Activated CD4-positive, alpha-beta T cell treated with anti-CD3 and anti-CD28 coated beads, Interleukin-2, amount 10 ng/mL, durations not matched to agents 7 days and 5 days (primary cell): Measurements from ENCODE around the gene CFAP157. TPM values are rescaled to one million over a fixed set of nuclear protein-coding genes. Genes with fewer than 3 reads are reported as not detected.

Experiments
- CTCF ChIA-PET: fragments of 350-600 bp; sonication (Branson Sonifier 250); formaldehyde crosslinking; loops from one replicate; lab custom pipeline; 2021; ENCODE audit warnings: antibody characterized with exemption; lab: Charles Lee
- POLR2A ChIA-PET: fragments of 350-600 bp; sonication (Branson Sonifier 250); formaldehyde crosslinking; loops from one replicate; lab custom pipeline; 2021; ENCODE audit warnings: antibody characterized with exemption; lab: Charles Lee
- DNase-seq: peaks from one replicate; pipeline ENCODE4 v3.0.0-alpha.2; 2020
- H3K27ac Mint-ChIP-seq: one replicate; pipeline ENCODE4 v1.8.0; 2021; ENCODE audit warnings: mild to moderate bottlenecking, moderate library complexity, mixed read lengths
- H3K27me3 Mint-ChIP-seq: one replicate; pipeline ENCODE4 v1.8.0; 2021; ENCODE audit warnings: mixed read lengths
- H3K36me3 Mint-ChIP-seq: one replicate; pipeline ENCODE4 v1.8.0; 2021; ENCODE audit warnings: low read depth, mixed read lengths
- H3K4me1 Mint-ChIP-seq: one replicate; pipeline ENCODE4 v1.8.0; 2021; ENCODE audit warnings: mixed read lengths
- H3K4me3 Mint-ChIP-seq: one replicate; pipeline ENCODE4 v1.8.0; 2021; ENCODE audit warnings: mild to moderate bottlenecking, moderate library complexity, mixed read lengths
- H3K9me3 Mint-ChIP-seq: one replicate; pipeline ENCODE4 v1.8.0; 2021; ENCODE audit warnings: mixed read lengths
- total RNA-seq, 2 experiments: library from RNA; stranded (reverse); gene quantifications; one replicate each; pipeline ENCODE4 v1.2.3, GENCODE V29; 2021

The CFAP157 gene
- total RNA-seq, 2 experiments from 2014 or later: not detected

DNA sequence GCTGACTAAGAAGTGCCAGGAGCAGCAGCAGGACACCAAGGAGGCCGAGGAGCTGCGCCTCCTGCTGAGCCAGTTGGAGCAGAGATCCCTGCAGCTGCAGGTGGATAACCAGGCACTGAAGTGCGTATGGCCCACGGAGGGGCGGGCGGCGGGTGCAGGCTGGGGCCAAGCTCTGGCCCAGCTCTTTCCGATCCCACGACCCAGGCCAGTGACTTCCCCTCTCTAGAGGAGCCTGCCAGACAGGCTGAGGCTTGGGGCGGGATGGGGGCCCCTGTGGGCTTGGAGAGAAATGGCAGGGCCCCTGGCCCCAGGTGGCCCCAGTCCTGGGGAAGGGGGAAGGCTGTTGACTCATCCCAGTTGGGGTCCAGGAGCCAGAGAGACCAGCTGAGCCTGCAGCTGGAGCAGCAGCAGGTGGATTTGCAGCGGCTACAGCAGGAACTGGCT lies 5.1 kb downstream of the CFAP157 start:
- Mint-ChIP-seq H3K27me3 (no peaks in the 10 kb centered on the region), H3K4me1 (peaks cover 34% of the 10 kb centered on the region), H3K36me3 (peaks cover 2% of the 10 kb centered on the region), H3K9me3 (peaks cover 3% of the 10 kb centered on the region), H3K4me3 (no peak overlapping the region), H3K27ac (no peak overlapping the region)
- POLR2A ChIA-PET: no interaction called here
- no peak for DNase-seq
- CTCF ChIA-PET: interaction anchor here (0.9 to 1.8 kb wide), 4 partner anchors 15 to 158 kb away, joined by 3 to 7 read pairs (median 4); partner anchors contain the start of gene TOR2A

DNA sequence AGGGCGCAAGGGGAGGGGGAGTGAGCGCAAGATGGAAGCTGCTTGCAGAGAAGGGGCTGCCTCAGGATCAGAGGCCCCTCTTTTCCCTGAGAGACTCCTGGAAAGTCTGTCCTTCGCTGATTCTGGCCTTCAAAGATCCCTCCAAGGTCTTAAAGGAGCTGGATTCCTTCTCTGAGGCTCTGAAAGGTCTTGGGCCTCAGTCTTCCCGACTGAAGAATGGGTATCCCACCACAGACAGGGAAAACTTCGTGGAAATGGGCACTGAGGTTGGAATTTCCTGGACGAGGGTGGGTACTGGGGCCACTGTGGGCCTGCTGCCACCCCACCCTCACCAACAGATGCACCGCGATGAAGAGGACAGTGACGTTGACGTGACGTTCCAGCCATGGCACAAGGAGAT lies 5.6 kb downstream of the CFAP157 start:
- H3K36me3 Mint-ChIP-seq: peaks cover 2% of the 10 kb centered on the region
- peaks cover 3% of the 10 kb centered on the region for H3K9me3 Mint-ChIP-seq
- ChIA-PET CTCF (interaction anchor here (0.5 to 1.8 kb wide), 7 partner anchors 14 to 446 kb away, joined by 3 to 7 read pairs (median 3); partner anchors contain the start of gene TOR2A), POLR2A (no interaction called here)
- H3K4me1 Mint-ChIP-seq: peaks cover 34% of the 10 kb centered on the region
- no peak overlapping the region for H3K4me3 Mint-ChIP-seq
- no peak for DNase-seq
- no peaks in the 10 kb centered on the region for H3K27me3 Mint-ChIP-seq
- no peak overlapping the region for H3K27ac Mint-ChIP-seq

DNA sequence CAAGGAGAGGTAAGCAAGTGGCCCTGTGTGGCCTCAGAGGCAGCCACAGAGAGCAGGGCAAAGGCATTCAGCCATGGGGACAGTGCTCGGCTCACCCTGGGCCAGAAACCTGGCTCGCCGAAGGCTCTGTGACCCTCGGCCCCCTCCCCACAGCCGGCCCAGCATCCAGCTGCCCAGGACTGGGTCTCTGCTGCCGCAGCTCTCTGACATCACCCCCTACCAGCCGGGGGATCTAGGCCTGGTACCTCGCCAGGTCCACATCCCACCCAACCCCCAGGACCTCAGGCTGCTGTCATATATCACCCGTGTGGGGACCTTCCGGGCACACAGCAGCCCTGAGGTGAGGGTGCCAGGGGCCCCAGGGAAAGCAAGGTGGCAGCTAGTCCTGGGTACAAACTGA lies 6.1 kb downstream of the CFAP157 start:
- CTCF ChIA-PET: interaction anchor here (0.5 to 1.6 kb wide), 5 partner anchors 14 to 445 kb away, joined by 3 to 4 read pairs (median 3); no protein-coding TSS in a partner anchor

DNA sequence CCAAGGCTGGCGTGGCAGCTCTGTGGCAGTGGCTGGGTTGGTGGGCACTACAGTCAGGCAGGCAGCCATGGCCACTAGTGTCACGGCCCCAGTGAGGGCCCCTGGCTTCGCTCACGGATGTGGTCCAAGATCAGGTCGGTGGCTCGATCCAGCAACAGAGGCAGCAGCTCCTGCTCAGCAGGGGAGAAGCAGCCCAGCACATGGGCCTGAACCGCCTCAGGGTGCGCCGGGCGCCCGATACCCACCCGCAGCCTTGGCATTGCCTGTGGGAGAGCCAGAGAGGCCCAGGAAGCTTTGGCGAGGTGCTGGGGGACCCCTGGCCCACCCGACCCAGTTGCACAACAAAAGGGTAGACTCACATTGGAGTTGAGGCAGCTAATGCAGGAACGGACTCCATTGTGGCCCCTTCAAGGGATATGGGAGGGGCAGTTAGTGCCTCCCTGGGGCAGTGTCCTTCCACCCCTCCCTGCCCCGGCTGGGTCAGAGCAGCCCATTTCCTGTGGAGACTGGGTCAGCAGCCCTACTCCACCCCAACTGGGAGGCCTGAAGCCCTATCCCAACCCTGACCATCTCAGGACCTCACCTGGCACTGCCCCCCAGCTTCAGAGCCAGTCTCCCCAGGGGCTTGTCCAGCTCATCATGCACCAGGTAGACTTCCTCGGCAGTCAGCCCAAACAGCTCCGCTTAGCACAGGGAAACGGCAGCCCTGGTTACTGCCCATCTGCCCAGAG lies 7.4 kb downstream of the CFAP157 start:
- ChIA-PET CTCF (interaction anchor here (1.6 to 3.6 kb wide), 6 partner anchors 9 to 207 kb away, joined by 3 to 31 read pairs (median 5); partner anchors contain the start of gene TOR2A), POLR2A (no interaction called here)
- Mint-ChIP-seq H3K4me1 (peaks cover 29% of the 10 kb centered on the region), H3K27ac (peak overlapping the region; percentile 31), H3K9me3 (no peaks in the 10 kb centered on the region), H3K27me3 (no peaks in the 10 kb centered on the region), H3K36me3 (peaks cover 2% of the 10 kb centered on the region), H3K4me3 (peak overlapping the region; percentile 63)
- no peak for DNase-seq

More for the DNA sequence above, 6.1 kb downstream of the CFAP157 start:
- H3K9me3 Mint-ChIP-seq: peaks cover 3% of the 10 kb centered on the region
- H3K4me3 Mint-ChIP-seq: no peak overlapping the region
- no peak for DNase-seq
- no peaks in the 10 kb centered on the region for H3K27me3 Mint-ChIP-seq
- POLR2A ChIA-PET: no interaction called here
- peaks cover 2% of the 10 kb centered on the region for H3K36me3 Mint-ChIP-seq
- peaks cover 29% of the 10 kb centered on the region for H3K4me1 Mint-ChIP-seq
- no peak overlapping the region for H3K27ac Mint-ChIP-seq

DNA sequence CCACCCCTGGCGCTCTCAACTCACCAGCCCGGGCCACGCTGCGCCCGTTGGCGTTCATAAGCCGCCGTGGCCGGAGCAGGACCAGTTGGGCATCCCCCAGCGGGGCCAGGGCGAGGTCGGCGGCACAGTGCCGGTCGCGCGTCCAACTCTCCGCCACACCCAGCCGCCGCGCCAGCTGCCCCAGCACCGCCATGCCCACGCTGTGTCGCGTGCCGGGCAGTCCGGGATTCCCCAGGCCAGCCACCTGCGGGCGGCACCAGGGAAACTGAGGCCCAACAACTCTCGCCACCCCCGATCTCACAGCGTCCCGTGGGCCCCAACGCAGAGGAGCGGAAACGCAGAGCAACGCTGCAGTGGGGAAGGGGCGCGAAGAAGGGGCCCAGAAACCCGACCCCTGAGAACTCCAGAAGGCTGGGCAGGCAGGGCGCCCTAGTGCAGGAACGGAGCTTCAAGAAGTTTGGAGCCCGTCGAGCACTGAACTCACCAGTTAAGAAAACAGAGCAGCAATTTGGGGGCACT lies 8.2 kb downstream of the CFAP157 start:
- Mint-ChIP-seq H3K4me3 (peak overlapping the region; percentile 90), H3K27me3 (no peaks in the 10 kb centered on the region), H3K4me1 (peaks cover 38% of the 10 kb centered on the region), H3K27ac (peak overlapping the region; percentile 88), H3K36me3 (peaks cover 2% of the 10 kb centered on the region), H3K9me3 (no peaks in the 10 kb centered on the region)
- ChIA-PET POLR2A (no interaction called here), CTCF (interaction anchor here (0.5 to 3.6 kb wide), 6 partner anchors 10 to 155 kb away, joined by 3 to 31 read pairs (median 6); partner anchors contain the start of gene TOR2A)
- DNase-seq: peak; percentile 21

DNA sequence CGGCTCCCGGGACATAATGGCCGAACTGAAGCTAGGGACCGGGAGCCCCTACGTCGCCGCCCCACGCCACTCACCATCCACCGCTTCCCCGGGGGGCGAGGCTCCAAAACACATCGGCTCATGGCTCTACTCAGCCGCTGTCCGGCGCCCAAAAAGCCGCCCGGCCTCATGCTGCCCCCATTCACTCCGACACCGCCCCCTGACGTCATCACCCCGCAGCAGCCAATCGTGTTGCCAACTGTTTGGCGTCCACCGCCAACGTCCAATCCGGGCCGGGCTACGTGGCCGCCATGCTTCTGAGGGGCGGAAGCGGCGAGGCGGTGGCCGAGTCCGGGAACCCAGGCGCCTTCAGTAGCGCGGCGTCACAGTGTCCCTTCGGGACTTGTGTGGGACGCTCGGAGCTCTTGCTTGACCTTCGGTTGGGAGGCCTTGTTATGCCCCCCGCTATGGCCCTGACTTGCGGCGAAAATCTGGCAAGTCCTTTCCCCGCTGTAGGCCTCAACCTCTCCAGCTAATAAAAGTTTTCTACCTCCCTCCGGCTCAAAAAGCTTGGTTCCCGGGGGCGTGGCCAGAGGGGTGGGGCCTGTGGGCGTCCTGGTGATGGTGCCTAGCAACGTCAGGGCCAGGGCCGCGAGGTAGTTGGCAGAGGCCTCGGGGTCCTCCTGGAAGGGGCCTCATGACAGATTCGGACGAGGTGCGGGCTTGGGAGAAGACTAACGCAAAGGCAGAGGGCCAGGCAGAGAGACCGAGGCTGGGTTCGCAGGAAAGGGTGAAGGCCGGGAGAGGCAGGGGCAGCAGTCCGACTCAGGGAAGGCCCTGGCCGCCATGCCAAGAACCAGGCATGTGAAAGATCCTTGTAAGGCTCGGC lies 8.9 kb downstream of the CFAP157 start, which contains the start of the genes PTRH1 and TTC16:
TSS of gene PTRH1 (minus strand) at position 194 of the 868 bp plus-strand sequence. CDS start at position 170, 24 bp downstream.
TSS of gene TTC16 (plus strand) at position 610 of the 868 bp plus-strand sequence. CDS start at position 677, 67 bp downstream.
- DNase-seq: peak; percentile 98
- Mint-ChIP-seq H3K36me3 (peaks cover 2% of the 10 kb centered on the region), H3K4me3 (peak within 1 kb of the TSS; percentile 90), H3K27me3 (no peaks in the 10 kb centered on the region), H3K9me3 (no peaks in the 10 kb centered on the region), H3K27ac (peak within 1 kb of the TSS; percentile 88), H3K4me1 (peaks cover 36% of the 10 kb centered on the region)
- ChIA-PET POLR2A (no interaction called here), CTCF (interaction anchor here (0.5 to 3.6 kb wide), 6 partner anchors 10 to 206 kb away, joined by 3 to 31 read pairs (median 6); partner anchors contain the start of gene TOR2A)

DNA sequence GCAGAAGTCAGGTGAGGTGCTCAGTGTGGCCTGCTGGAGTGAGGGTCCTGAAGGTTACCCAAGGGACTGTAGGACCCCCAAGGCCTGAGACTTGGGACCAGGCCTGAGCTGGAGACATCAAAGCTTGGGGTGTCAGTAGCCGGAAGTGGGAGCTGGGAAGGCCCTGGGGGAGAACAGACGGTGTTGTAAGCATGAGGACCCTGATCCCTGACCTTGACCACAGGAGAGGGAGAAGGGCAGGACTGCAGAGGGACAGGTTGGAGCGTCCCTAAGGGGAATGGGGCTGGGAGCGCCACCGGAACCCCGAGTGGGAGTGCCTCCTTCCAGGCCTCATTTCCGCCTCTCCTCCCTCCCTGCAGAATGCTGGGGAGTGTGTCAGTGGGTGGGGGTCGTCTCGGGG lies 9.6 kb downstream of the CFAP157 start:
- Mint-ChIP-seq H3K4me1 (peaks cover 33% of the 10 kb centered on the region), H3K36me3 (peaks cover 2% of the 10 kb centered on the region), H3K9me3 (no peaks in the 10 kb centered on the region), H3K4me3 (peak overlapping the region; percentile 90), H3K27ac (peak overlapping the region; percentile 88), H3K27me3 (no peaks in the 10 kb centered on the region)
- DNase-seq: no peak
- ChIA-PET POLR2A (no interaction called here), CTCF (interaction anchor here (1.1 to 3.6 kb wide), 4 partner anchors 10 to 205 kb away, joined by 3 to 31 read pairs (median 6); partner anchors contain the start of gene TOR2A)

DNA sequence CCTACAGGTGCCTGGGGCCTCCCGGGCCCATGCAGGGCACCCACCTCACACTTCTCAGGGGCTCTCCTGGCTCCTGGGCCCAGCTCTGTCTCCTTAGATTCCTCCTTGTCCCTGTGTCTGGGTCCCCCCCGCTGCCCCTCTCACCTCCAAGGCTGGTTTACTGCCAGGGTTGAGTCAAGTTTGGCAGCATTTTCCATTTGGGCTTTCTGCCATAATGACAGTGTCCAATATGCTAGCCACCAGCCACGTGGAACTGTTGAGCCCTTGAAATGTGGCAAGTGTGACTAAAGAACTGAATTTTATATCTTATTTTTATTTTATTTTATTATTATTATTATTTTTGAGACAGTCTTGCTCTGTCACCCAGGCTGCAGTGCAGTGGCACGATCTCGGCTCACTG lies 11.0 kb downstream of the CFAP157 start:
- no peak for DNase-seq
- CTCF ChIA-PET: interaction anchor here (1.0 to 2.5 kb wide), 2 partner anchors 8 to 152 kb away, joined by 3 to 5 read pairs; no protein-coding TSS in a partner anchor
- H3K4me1 Mint-ChIP-seq: peaks cover 30% of the 10 kb centered on the region
- H3K9me3 Mint-ChIP-seq: no peaks in the 10 kb centered on the region
- peaks cover 2% of the 10 kb centered on the region for H3K36me3 Mint-ChIP-seq
- no peaks in the 10 kb centered on the region for H3K27me3 Mint-ChIP-seq
- no peak overlapping the region for H3K27ac Mint-ChIP-seq
- POLR2A ChIA-PET: no interaction called here
- H3K4me3 Mint-ChIP-seq: no peak overlapping the region

DNA sequence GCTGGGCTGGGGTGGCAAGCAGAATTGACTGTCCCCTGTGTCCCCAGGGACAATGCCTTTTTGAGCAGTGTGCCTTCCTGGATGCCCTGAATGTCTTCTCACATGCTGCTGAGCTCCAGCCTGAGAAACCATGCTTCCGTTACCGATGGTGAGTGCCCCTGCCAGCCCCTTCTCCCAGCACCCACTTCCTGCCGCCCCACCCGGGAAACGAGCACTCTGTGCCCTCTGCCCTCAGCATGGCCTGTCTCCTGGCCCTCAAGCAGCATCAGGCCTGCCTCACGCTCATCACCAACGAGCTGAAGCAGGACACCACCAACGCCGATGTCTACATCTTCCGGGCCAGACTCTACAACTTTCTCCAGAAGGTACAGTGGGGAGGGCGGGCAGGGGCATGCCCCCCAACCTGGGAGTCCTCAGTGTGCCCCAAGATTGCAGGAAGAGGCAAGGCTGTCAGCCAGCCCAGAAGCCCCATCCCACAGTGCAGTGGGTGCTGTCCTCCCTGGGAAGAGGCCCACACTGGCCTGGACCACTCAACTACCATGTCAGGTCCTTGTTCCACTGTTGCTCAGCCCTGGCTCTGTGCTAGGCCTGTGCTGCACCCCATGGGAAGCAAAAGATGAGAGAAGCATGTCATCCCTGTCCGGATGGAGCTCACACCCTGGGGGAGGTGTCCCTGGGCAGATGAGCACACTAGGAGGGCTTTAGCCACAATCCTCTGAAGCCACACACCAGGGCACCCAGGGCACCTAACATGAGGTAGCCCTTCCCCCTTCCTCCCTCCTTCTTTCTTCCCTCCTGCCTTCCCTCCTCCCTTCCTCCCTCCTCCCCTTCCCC lies 13.5 kb downstream of the CFAP157 start:
- Mint-ChIP-seq H3K27me3 (no peaks in the 10 kb centered on the region), H3K9me3 (no peaks in the 10 kb centered on the region), H3K36me3 (peaks cover 2% of the 10 kb centered on the region), H3K27ac (peak overlapping the region; percentile 86), H3K4me3 (peak overlapping the region; percentile 23), H3K4me1 (peaks cover 29% of the 10 kb centered on the region)
- peak; percentile 17 for DNase-seq
- CTCF ChIA-PET: interaction anchor here (2.3 kb wide), 1 partner anchor 15 kb away, joined by 11 read pairs; the partner anchor contains the start of gene TOR2A
- POLR2A ChIA-PET: interaction anchor here (0.6 kb wide), 1 partner anchor 91 kb away, joined by 3 read pairs; no protein-coding TSS in a partner anchor

DNA sequence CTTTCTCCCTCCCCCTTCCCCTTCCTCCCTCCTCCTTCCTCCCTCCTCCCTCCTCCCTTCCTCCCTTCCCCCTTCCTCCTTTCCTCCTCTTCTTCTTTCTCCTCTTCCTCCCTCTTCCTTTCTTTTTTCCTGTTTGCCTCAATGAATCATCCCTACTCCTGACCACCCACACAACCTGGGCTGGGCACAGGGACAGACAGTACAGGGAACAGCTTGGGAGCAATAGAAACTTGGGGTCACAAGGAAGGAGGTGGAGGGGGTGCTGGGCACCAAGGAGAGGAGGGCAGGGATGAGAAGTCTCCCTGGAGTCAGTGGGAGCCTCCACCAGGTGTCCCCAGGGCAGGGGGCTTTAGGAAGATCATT lies 14.1 kb downstream of the CFAP157 start:
- POLR2A ChIA-PET: no interaction called here

DNA sequence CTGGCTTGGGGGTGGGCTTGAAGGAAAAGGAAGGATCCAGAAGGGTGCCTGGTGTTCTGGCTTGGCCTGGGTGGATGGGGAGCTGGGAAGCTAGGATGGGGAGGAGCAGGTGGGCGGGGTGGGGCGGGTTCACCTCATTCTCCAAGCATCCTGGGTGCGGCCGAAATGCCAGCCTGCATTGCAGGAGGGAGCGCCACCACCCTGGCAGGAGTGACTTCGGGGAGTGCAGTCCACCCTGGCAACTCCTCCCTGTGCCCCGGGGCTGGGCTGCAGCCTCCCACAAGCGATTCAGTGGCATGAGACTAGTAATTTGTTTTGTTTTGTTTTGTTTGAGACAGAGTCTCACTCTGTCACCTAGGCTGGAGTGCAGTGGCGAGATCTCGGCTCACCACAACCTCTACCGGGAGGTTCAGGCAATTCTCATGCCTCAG lies 14.6 kb downstream of the CFAP157 start:
- no peak overlapping the region for H3K4me3 Mint-ChIP-seq
- CTCF ChIA-PET: interaction anchor here (1.3 to 1.5 kb wide), 2 partner anchors 13 to 149 kb away, joined by 3 to 5 read pairs; partner anchors contain the start of gene TOR2A
- H3K36me3 Mint-ChIP-seq: no peaks in the 10 kb centered on the region
- peak overlapping the region; percentile 36 for H3K27ac Mint-ChIP-seq
- H3K9me3 Mint-ChIP-seq: no peaks in the 10 kb centered on the region
- POLR2A ChIA-PET: no interaction called here
- H3K27me3 Mint-ChIP-seq: no peaks in the 10 kb centered on the region
- peaks cover 21% of the 10 kb centered on the region for H3K4me1 Mint-ChIP-seq
- no peak for DNase-seq

More for the DNA sequence above, 14.1 kb downstream of the CFAP157 start:
- Mint-ChIP-seq H3K27ac (peak overlapping the region; percentile 50), H3K9me3 (no peaks in the 10 kb centered on the region), H3K4me1 (peaks cover 26% of the 10 kb centered on the region), H3K36me3 (no peaks in the 10 kb centered on the region), H3K27me3 (no peaks in the 10 kb centered on the region), H3K4me3 (no peak overlapping the region)
- DNase-seq: no peak
- CTCF ChIA-PET: interaction anchor here (2.3 kb wide), 1 partner anchor 14 kb away, joined by 11 read pairs; the partner anchor contains the start of gene TOR2A
